Stimulated activated CD4-positive, alpha-beta T cell treated with anti-CD3 and anti-CD28 coated beads, Interleukin-15, amount 100 ng/mL, for 48 hours (primary cell): Measurements from ENCODE around the gene CUBN.
"Not testable (repeated sequence)": the region's sequence is repeated elsewhere in the genome, so short reads cannot be mapped to it uniquely, and the experiment has no call there.

Experiments used
- DNase-seq, 2 donors: peaks; one replicate each; pipeline ENCODE4 v3.0.0-alpha.2; 2020; ENCODE audit warnings: low read depth in 2 of 2

Gene CUBN

GRCh38 chr10:17013131-17013983 lies 116.3 kb downstream of the CUBN start:
- DNase-seq, result not testable (repeated sequence)

- not testable (repeated sequence) for DNase-seq
These were observed 116.9 kb downstream of the CUBN start for GRCh38 chr10:17012731-17013130.

GRCh38 chr10:17010363-17011145 lies 119.1 kb downstream of the CUBN start:
- no peak for DNase-seq

- no peak for DNase-seq
These were observed 120.4 kb downstream of the CUBN start for GRCh38 chr10:17009212-17009700.

- DNase-seq, result no peak
These were observed 122.2 kb downstream of the CUBN start for GRCh38 chr10:17007418-17007770.

- DNase-seq, result no peak
These were observed 122.8 kb downstream of the CUBN start for GRCh38 chr10:17006631-17007417.

GRCh38 chr10:17005621-17006566 lies 123.7 kb downstream of the CUBN start:
- DNase-seq, result no peak

GRCh38 chr10:17004801-17005380 lies 124.7 kb downstream of the CUBN start:
- DNase-seq, result no peak

- DNase-seq, result no peak
These were observed 125.8 kb downstream of the CUBN start for GRCh38 chr10:17003651-17004286.

GRCh38 chr10:17003151-17003550 lies 126.5 kb downstream of the CUBN start:
- DNase-seq, result peak; percentile 43 to 56

GRCh38 chr10:17001961-17002749 lies 127.5 kb downstream of the CUBN start:
- no peak for DNase-seq

GRCh38 chr10:17001297-17001744 lies 128.3 kb downstream of the CUBN start:
- no peak for DNase-seq

- no peak for DNase-seq
These were observed 129.8 kb downstream of the CUBN start for GRCh38 chr10:16999665-17000451.

GRCh38 chr10:16996530-16996964 lies 133.1 kb downstream of the CUBN start:
- DNase-seq, result no peak

GRCh38 chr10:16995867-16996529 lies 133.6 kb downstream of the CUBN start:
- DNase-seq, result no peak

- no peak for DNase-seq
These were observed 136.4 kb downstream of the CUBN start for GRCh38 chr10:16993186-16993585.

GRCh38 chr10:16992611-16993119 lies 136.9 kb downstream of the CUBN start:
- no peak for DNase-seq
